ENCODE data around the gene RYR1.

RYR1 gene

DNA sequence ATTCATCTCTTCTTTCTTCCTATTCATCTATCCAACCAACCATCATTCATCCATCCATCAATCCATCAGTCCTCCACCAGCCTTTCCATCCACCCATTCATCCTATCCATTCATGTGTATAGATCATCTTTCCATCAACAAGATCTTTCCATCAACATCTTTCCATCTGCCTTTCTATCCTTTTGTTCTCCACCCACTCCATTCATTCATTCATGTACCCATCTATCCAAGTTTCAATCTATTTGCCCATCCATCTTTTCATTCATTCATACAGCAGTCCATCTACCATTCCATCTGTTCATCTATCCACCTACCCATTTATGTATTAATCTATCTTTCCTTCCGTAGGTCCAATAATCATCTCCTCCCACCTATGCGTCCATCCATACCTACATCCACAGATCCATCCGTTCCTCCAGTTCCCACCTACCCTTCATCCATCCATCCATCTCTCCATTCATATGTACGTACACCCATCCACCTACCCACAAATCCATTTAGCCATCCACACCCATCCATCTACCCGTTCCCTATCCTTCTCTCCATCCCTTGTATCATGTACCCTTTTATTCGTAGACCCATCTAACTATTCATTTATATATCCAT is 53.3 kb downstream of the RYR1 start:
- Histone ChIP-seq H3K9me3 (ENCODE audit: severe bottlenecking) (no peaks in the 10 kb centered on the region), H3K36me3 (ENCODE audit: low read depth) (no peaks in the 10 kb centered on the region), H3K4me1 (ENCODE audit: insufficient read depth, poor library complexity, severe bottlenecking) (no peaks in the 10 kb centered on the region)

DNA sequence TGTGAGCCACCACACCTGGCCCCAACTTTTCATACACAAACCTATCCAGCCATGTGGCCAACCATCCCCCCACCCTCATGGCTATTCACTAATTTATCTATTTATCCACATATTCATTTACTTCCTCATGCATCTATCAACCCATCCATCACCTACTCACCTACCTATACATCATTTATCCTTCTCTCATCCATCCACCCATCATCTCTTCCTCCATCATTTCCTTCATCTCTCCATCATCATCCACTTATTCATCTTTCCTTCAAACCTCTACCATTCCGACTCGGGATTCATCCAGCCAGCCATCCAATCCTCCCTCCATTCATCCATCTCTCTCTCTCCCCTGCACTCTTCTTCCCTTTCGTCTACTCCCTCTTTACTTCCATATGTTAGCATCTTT is 54.6 kb downstream of the RYR1 start:
- TF ChIP-seq, protein P1, sequence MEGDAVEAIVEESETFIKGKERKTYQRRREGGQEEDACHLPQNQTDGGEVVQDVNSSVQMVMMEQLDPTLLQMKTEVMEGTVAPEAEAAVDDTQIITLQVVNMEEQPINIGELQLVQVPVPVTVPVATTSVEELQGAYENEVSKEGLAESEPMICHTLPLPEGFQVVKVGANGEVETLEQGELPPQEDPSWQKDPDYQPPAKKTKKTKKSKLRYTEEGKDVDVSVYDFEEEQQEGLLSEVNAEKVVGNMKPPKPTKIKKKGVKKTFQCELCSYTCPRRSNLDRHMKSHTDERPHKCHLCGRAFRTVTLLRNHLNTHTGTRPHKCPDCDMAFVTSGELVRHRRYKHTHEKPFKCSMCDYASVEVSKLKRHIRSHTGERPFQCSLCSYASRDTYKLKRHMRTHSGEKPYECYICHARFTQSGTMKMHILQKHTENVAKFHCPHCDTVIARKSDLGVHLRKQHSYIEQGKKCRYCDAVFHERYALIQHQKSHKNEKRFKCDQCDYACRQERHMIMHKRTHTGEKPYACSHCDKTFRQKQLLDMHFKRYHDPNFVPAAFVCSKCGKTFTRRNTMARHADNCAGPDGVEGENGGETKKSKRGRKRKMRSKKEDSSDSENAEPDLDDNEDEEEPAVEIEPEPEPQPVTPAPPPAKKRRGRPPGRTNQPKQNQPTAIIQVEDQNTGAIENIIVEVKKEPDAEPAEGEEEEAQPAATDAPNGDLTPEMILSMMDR (IDR thresholded peaks at IDR 0.05; ENCODE audit: poor library complexity, severe bottlenecking) = no peak
- no peak overlapping the region for H3K27ac ChIP-seq (ENCODE audit: poor library complexity, severe bottlenecking)
- DNase-seq (ENCODE audit: low spot score) (no peak), ATAC-seq (ENCODE audit: low read depth) (no peak)
- H3K4me3 ChIP-seq (ENCODE audit: severe bottlenecking) = no peak overlapping the region
- H3K36me3 ChIP-seq (ENCODE audit: low read depth) = no peaks in the 10 kb centered on the region
- no peaks in the 10 kb centered on the region for H3K9me3 ChIP-seq (ENCODE audit: severe bottlenecking)
- H3K27me3 ChIP-seq (ENCODE audit: insufficient read depth, poor library complexity, severe bottlenecking) = no peaks in the 10 kb centered on the region
- no peaks in the 10 kb centered on the region for H3K4me1 ChIP-seq (ENCODE audit: insufficient read depth, poor library complexity, severe bottlenecking)

More for the DNA sequence above, 53.3 kb downstream of the RYR1 start:
- Histone ChIP-seq H3K27ac (ENCODE audit: poor library complexity, severe bottlenecking) (no peak overlapping the region), H3K27me3 (ENCODE audit: insufficient read depth, poor library complexity, severe bottlenecking) (no peaks in the 10 kb centered on the region), H3K4me3 (ENCODE audit: severe bottlenecking) (no peak overlapping the region)
- ATAC-seq (ENCODE audit: low read depth) (no peak), DNase-seq (ENCODE audit: low spot score) (no peak)
- TF ChIP-seq, protein P1 (IDR thresholded peaks at IDR 0.05; ENCODE audit: poor library complexity, severe bottlenecking) = no peak

DNA sequence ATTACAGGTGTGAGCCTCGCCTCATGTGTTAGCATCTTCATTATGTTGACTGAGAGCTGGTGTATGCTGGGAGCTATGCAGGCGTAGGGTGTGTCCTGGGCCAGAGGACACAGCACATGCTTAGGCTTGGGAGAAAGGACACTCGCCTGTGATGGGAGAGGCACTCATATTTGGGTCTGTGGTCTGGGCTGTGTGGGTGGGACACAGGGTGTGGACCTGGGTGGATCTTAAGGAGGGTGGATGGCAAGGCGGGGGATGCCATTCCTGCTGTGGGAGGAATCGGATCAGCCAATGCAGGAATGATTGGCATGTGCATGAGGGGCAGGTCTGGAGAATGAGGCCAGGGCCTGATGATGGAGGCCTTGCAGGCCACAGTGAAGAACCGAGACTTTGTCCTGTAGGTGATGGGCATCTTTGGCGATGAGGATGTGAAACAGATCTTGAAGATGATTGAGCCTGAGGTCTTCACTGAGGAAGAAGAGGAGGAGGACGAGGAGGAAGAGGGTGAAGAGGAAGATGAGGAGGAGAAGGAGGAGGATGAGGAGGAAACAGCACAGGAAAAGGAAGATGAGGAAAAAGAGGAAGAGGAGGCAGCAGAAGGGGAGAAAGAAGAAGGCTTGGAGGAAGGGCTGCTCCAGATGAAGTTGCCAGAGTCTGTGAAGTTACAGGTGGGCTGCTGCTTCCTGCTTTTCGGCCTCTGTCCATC is 55.4 kb downstream of the RYR1 start:
- H3K4me3 ChIP-seq (ENCODE audit: severe bottlenecking) = no peak overlapping the region
- no peaks in the 10 kb centered on the region for H3K4me1 ChIP-seq (ENCODE audit: insufficient read depth, poor library complexity, severe bottlenecking)
- H3K27ac ChIP-seq (ENCODE audit: poor library complexity, severe bottlenecking) = no peak overlapping the region
- H3K27me3 ChIP-seq (ENCODE audit: insufficient read depth, poor library complexity, severe bottlenecking) = no peaks in the 10 kb centered on the region
- TF ChIP-seq, protein P1 (IDR thresholded peaks at IDR 0.05; ENCODE audit: poor library complexity, severe bottlenecking) = no peak
- no peak for ATAC-seq (ENCODE audit: low read depth)
- H3K36me3 ChIP-seq (ENCODE audit: low read depth) = no peaks in the 10 kb centered on the region
- no peaks in the 10 kb centered on the region for H3K9me3 ChIP-seq (ENCODE audit: severe bottlenecking)
- DNase-seq (ENCODE audit: low spot score) = no peak

DNA sequence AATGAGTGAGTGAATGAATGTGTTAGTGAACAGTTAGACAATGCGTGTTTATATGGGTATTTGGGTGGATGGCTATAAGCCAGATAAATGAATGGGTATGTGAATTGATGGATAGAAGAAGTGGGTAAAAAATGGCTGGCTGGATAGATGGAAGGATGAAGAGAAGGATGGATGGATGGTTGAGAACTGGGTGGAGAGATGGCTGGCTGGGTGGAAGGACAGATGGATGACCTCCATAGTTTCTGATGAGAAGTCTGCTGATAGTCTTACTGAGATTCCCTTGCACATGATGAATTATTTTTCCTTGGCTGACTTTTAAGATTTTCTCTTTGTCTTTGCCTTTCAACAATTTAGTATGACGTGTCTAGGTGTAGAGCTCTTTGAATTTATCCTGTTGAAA is 57.4 kb downstream of the RYR1 start:
- H3K9me3 ChIP-seq (ENCODE audit: severe bottlenecking) = no peaks in the 10 kb centered on the region
- H3K27ac ChIP-seq (ENCODE audit: poor library complexity, severe bottlenecking) = no peak overlapping the region
- DNase-seq (ENCODE audit: low spot score) (no peak), ATAC-seq (ENCODE audit: low read depth) (no peak)
- TF ChIP-seq, protein P1 (IDR thresholded peaks at IDR 0.05; ENCODE audit: poor library complexity, severe bottlenecking) = no peak
- H3K4me1 ChIP-seq (ENCODE audit: insufficient read depth, poor library complexity, severe bottlenecking) = no peaks in the 10 kb centered on the region
- H3K27me3 ChIP-seq (ENCODE audit: insufficient read depth, poor library complexity, severe bottlenecking) = no peaks in the 10 kb centered on the region
- no peaks in the 10 kb centered on the region for H3K36me3 ChIP-seq (ENCODE audit: low read depth)
- H3K4me3 ChIP-seq (ENCODE audit: severe bottlenecking) = no peak overlapping the region
